ENCODE results near the gene XIRP1.
A peak's percentile ranks its signal among the peaks of the same experiment; 100 is the strongest.
"Not testable (repeated sequence)": the region's sequence is repeated elsewhere in the genome, so short reads cannot be mapped to it uniquely, and the experiment has no call there.

Gene XIRP1

GRCh38 chr3:39185326-39185958 is 7.0 kb downstream of the XIRP1 start:
- DNase-seq (ENCODE audit: low spot score), result no peak

- DNase-seq (ENCODE audit: low spot score), result no peak
These were observed 7.5 kb downstream of the XIRP1 start for GRCh38 chr3:39184968-39185285.

GRCh38 chr3:39184081-39184967 is 8.1 kb downstream of the XIRP1 start:
- DNase-seq (ENCODE audit: low spot score), result no peak

GRCh38 chr3:39183211-39184080 is 8.9 kb downstream of the XIRP1 start:
- DNase-seq (ENCODE audit: low spot score), result no peak

- DNase-seq (ENCODE audit: low spot score), result no peak
These were observed 10.7 kb downstream of the XIRP1 start for GRCh38 chr3:39181408-39182335.

- DNase-seq (ENCODE audit: low spot score), result peak; percentile 95
These were observed 11.6 kb downstream of the XIRP1 start for GRCh38 chr3:39180546-39181346.

- no peak for DNase-seq (ENCODE audit: low spot score)
These were observed 12.2 kb downstream of the XIRP1 start for GRCh38 chr3:39180183-39180545.

- DNase-seq (ENCODE audit: low spot score), result no peak
These were observed 13.8 kb downstream of the XIRP1 start for GRCh38 chr3:39178553-39178952.

GRCh38 chr3:39177708-39178332 is 14.6 kb downstream of the XIRP1 start:
- DNase-seq (ENCODE audit: low spot score), result peak; percentile 92

- no peak for DNase-seq (ENCODE audit: low spot score)
These were observed 16.2 kb downstream of the XIRP1 start for GRCh38 chr3:39176025-39176714.

GRCh38 chr3:39173318-39174125 is 18.9 kb downstream of the XIRP1 start:
- no peak for DNase-seq (ENCODE audit: low spot score)

- no peak for DNase-seq (ENCODE audit: low spot score)
These were observed 20.5 kb downstream of the XIRP1 start for GRCh38 chr3:39171860-39172259.

GRCh38 chr3:39170877-39171276 is 21.5 kb downstream of the XIRP1 start:
- DNase-seq (ENCODE audit: low spot score), result not testable (repeated sequence)

GRCh38 chr3:39170461-39170860 is 21.9 kb downstream of the XIRP1 start:
- DNase-seq (ENCODE audit: low spot score), result no peak

GRCh38 chr3:39169712-39170111 is 22.7 kb downstream of the XIRP1 start:
- DNase-seq (ENCODE audit: low spot score), result no peak

- DNase-seq (ENCODE audit: low spot score), result no peak
These were observed 24.1 kb downstream of the XIRP1 start for GRCh38 chr3:39168156-39168780.

GRCh38 chr3:39166932-39167532 is 25.4 kb downstream of the XIRP1 start:
- DNase-seq (ENCODE audit: low spot score), result peak; percentile 68
